PC-3 (cell line): Measurements from ENCODE around the gene NMRAL1. TPM values are rescaled to one million over a fixed set of nuclear protein-coding genes. Genes with fewer than 3 reads are reported as not detected.

Source experiments
- ATAC-seq: fragments of 200-7000 bp; cut with Tn5 transposase; 2 replicates; pipeline ENCODE4 v1.9.1; 2020; ENCODE audit warnings: mild to moderate bottlenecking, moderate library complexity
- BruUV-seq: library from RNA; stranded (reverse); fragments of 400-500 nt; replicated peaks from 2 replicates; lab custom pipeline; 2021; lab: Mats Ljungman, UMichigan
- CTCF ChIA-PET: fragments of 300-600 bp; sonication (Branson Sonifier 250); formaldehyde crosslinking; loops from one replicate; lab custom pipeline; 2022; ENCODE audit warnings: antibody characterized with exemption; lab: Charles Lee
- POLR2A ChIA-PET: fragments of 300-600 bp; sonication (Branson Sonifier 250); formaldehyde crosslinking; loops from one replicate; lab custom pipeline; 2022; ENCODE audit warnings: antibody characterized with exemption; ENCODE audit not compliant: unreplicated experiment; lab: Charles Lee
- DNase-seq: peaks from one replicate; pipeline ENCODE4 v3.0.0-alpha.2; 2015
- H2AFZ ChIP-seq: fragments of 300-600 bp; sonication (generic); 2 replicates; pipeline ENCODE4 v1.6.0; 2016; ENCODE audit warnings: antibody characterized with exemption, low read length
- H3F3A ChIP-seq: fragments of 300-600 bp; sonication (generic); one replicate; pipeline ENCODE4 v1.6.0; 2017; ENCODE audit warnings: antibody characterized with exemption, low read length, control low read depth, mild to moderate bottlenecking; ENCODE audit not compliant: unreplicated experiment
- H3K27ac ChIP-seq: fragments of 300-600 bp; sonication (generic); 2 replicates; pipeline ENCODE4 v1.5.1; 2016; ENCODE audit warnings: mild to moderate bottlenecking, low read length
- H3K27me3 ChIP-seq: fragments of 300-600 bp; sonication (generic); 2 replicates; pipeline ENCODE4 v1.6.1; 2016; ENCODE audit warnings: low read length, mixed read lengths
- H3K36me3 ChIP-seq: fragments of 300-600 bp; sonication (generic); 2 replicates; pipeline ENCODE4 v1.6.1; 2016; ENCODE audit warnings: low read depth, mixed run types, low read length, mixed read lengths
- H3K4me1 ChIP-seq: fragments of 300-600 bp; sonication (generic); 2 replicates; pipeline ENCODE4 v1.5.1; 2016; ENCODE audit warnings: low read length; ENCODE audit not compliant: insufficient read depth
- H3K4me2 ChIP-seq: fragments of 300-600 bp; sonication (generic); 2 replicates; pipeline ENCODE4 v1.6.0; 2016; ENCODE audit warnings: low read length
- H3K4me3 ChIP-seq: fragments of 300-600 bp; sonication (generic); 2 replicates; pipeline ENCODE4 v1.5.1; 2016; ENCODE audit warnings: mild to moderate bottlenecking, low read length, mixed read lengths
- H3K79me2 ChIP-seq: fragments of 300-600 bp; sonication (generic); 2 replicates; pipeline ENCODE4 v1.6.1; 2017; ENCODE audit warnings: low read length, mixed read lengths
- H3K9ac ChIP-seq: fragments of 300-600 bp; sonication (generic); 2 replicates; pipeline ENCODE4 v1.6.0; 2016; ENCODE audit warnings: mild to moderate bottlenecking, low read length
- H3K9me2 ChIP-seq: fragments of 300-600 bp; sonication (generic); replicated peaks from 2 replicates; pipeline ENCODE4 v1.6.1; 2016; ENCODE audit warnings: mixed run types, low read length, mixed read lengths
- H3K9me3 ChIP-seq: fragments of 300-600 bp; sonication (generic); 2 replicates; pipeline ENCODE4 v1.6.1; 2016; ENCODE audit warnings: low read length, mixed read lengths
- H4K20me1 ChIP-seq: fragments of 300-600 bp; sonication (generic); 2 replicates; pipeline ENCODE4 v1.6.1; 2016; ENCODE audit warnings: low read length, mixed read lengths
- CTCF ChIP-seq: fragments of 300-600 bp; sonication (generic); conservative IDR thresholded peaks from 2 replicates; pipeline ENCODE4 v1.5.1; 2017; ENCODE audit warnings: antibody characterized with exemption, low read depth, mild to moderate bottlenecking, low read length
- EZH2 ChIP-seq: fragments of 300-600 bp; sonication (generic); IDR thresholded peaks from one replicate; pipeline ENCODE4 v1.6.1; 2017; ENCODE audit warnings: antibody characterized with exemption, mild to moderate bottlenecking, low read length; ENCODE audit not compliant: unreplicated experiment
- EZH2phosphoT487 ChIP-seq: fragments of 300-600 bp; sonication (generic); IDR thresholded peaks from 2 replicates; pipeline ENCODE4 v1.6.1; 2018; ENCODE audit warnings: mild to moderate bottlenecking, antibody characterized with exemption, low read length, borderline replicate concordance
- intact Hi-C: fragments of 100-400 bp; cut with micrococcal nuclease; formaldehyde crosslinking; loops from 2 replicates; pipeline ENCODE4 v1.9.0; 2023
- total RNA-seq: library from RNA; depleted of rRNA; stranded (reverse); fragments of >200 nt; gene quantifications from 2 replicates; pipeline ENCODE4 v1.2.3, GENCODE V29; 2014; rRNA removed

Gene NMRAL1
- total RNA-seq, 1 experiment from 2014 or later: 92.6 TPM

DNA sequence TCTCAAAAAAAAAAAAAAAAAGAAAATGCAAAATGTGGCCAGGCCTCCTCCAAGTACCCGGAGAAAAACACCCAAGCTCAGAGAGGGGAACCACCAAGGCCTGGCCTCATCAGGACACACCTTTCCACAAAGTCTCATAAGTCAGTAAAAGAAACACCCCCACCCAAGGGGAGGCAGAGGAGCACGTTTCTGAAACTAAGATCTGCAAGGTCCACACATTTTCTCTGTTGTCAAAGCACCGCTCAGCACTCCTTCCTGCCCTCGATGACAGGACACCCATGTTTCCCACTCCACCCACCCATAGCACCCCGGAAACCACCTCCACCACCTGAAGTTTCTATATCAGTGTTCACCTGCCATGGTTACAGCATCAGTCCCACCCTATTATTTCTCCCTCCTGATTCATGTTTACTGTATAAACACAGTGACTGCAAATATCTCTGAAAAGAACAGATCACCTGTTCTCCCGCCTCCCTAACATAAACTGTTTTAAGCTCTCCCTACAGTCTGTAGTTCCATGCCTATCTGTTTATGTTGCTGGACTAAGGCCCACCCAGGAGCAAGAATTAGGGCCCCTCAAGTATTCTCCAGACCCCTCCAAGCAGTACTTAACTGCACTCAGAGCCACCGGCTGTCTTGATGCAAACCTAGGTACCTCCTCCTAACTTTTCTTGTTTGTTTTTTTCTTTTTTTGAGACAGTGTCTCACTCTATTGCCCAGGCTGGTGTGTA, 60.1 kb downstream of the NMRAL1 start:
- no TSS peak for BruUV-seq
- Histone ChIP-seq H3K9me3 (no peaks in the 10 kb centered on the region), H3F3A (no peaks in the 10 kb centered on the region), H4K20me1 (peaks cover 23% of the 10 kb centered on the region; the same call in 1 of the 2 replicates), H3K36me3 (no peaks in the 10 kb centered on the region), H2AFZ (no peak overlapping the region), H3K4me3 (no peak overlapping the region), H3K27ac (no peak overlapping the region), H3K27me3 (no peaks in the 10 kb centered on the region), H3K79me2 (peaks cover 18% of the 10 kb centered on the region), H3K4me2 (no peak overlapping the region), H3K9ac (no peak overlapping the region), H3K4me1 (peaks cover 22% of the 10 kb centered on the region), H3K9me2 (no peaks in the 10 kb centered on the region)
- TF ChIP-seq EZH2 (no peak), CTCF (no peak), EZH2phosphoT487 (no peak)
- CTCF ChIA-PET: no interaction called here
- ATAC-seq (no peak), DNase-seq (no peak)
- POLR2A ChIA-PET: no interaction called here
- intact Hi-C loops: no loop called here

GRCh38 chr16:4412854-4413253, 61.6 kb downstream of the NMRAL1 start:
- ChIA-PET POLR2A (no interaction called here), CTCF (no interaction called here)
- Histone ChIP-seq H3K4me3 (no peak overlapping the region), H3K9me3 (no peaks in the 10 kb centered on the region), H3F3A (no peaks in the 10 kb centered on the region), H2AFZ (no peak overlapping the region), H3K9me2 (no peaks in the 10 kb centered on the region), H3K27ac (no peak overlapping the region), H3K4me1 (peaks cover 27% of the 10 kb centered on the region), H3K79me2 (peaks cover 18% of the 10 kb centered on the region), H3K27me3 (no peaks in the 10 kb centered on the region), H3K36me3 (no peaks in the 10 kb centered on the region), H3K4me2 (no peak overlapping the region), H4K20me1 (peaks cover 23% of the 10 kb centered on the region; the same call in 1 of the 2 replicates), H3K9ac (no peak overlapping the region)
- ATAC-seq (no peak), DNase-seq (no peak)
- TF ChIP-seq EZH2 (no peak), EZH2phosphoT487 (no peak), CTCF (no peak)
- no TSS peak for BruUV-seq
- intact Hi-C loops: no loop called here

GRCh38 chr16:4412159-4412558, 62.3 kb downstream of the NMRAL1 start:
- Histone ChIP-seq H3K9me3 (no peaks in the 10 kb centered on the region), H3K36me3 (no peaks in the 10 kb centered on the region), H4K20me1 (peaks cover 23% of the 10 kb centered on the region; the same call in 1 of the 2 replicates), H3K9ac (no peak overlapping the region), H3F3A (no peaks in the 10 kb centered on the region), H3K27me3 (no peaks in the 10 kb centered on the region), H3K4me3 (no peak overlapping the region), H2AFZ (no peak overlapping the region), H3K9me2 (no peaks in the 10 kb centered on the region), H3K79me2 (peaks cover 18% of the 10 kb centered on the region), H3K27ac (no peak overlapping the region), H3K4me2 (no peak overlapping the region), H3K4me1 (peaks cover 27% of the 10 kb centered on the region)
- POLR2A ChIA-PET: no interaction called here
- CTCF ChIA-PET: interaction anchor here (0.5 kb wide), 1 partner anchor 9 kb away, joined by 3 read pairs; no protein-coding TSS in a partner anchor
- ATAC-seq (no peak), DNase-seq (no peak)
- intact Hi-C loops: no loop called here
- no peak for TF ChIP-seq EZH2phosphoT487
- BruUV-seq: no TSS peak

Other genes with a start within 250 kb of the NMRAL1 start
- gene SRL, start 232.5 kb downstream of the NMRAL1 start, total RNA-seq: not detected in 2 replicates
- 35.7 and 38.1 TPM in 2 replicates for gene TFAP4, start 201.6 kb downstream of the NMRAL1 start, total RNA-seq
- gene GLIS2, start 158.6 kb downstream of the NMRAL1 start, total RNA-seq: 2.1 and 5.9 TPM in 2 replicates
- gene PAM16, start 123.3 kb downstream of the NMRAL1 start, total RNA-seq: 91.2 and 95.5 TPM in 2 replicates
- gene VASN, start 102.8 kb downstream of the NMRAL1 start, total RNA-seq: 12.2 and 13.6 TPM in 2 replicates
- 14.1 and 14.3 TPM in 2 replicates for gene CORO7, start 58.0 kb downstream of the NMRAL1 start, total RNA-seq
- 123 and 158 TPM in 2 replicates for gene DNAJA3, start 48.8 kb downstream of the NMRAL1 start, total RNA-seq
- gene HMOX2, start 1.8 kb upstream of the NMRAL1 start, total RNA-seq: 86.9 and 88.1 TPM in 2 replicates
- 7.1 and 8.7 TPM in 2 replicates for gene CDIP1, start 64.1 kb upstream of the NMRAL1 start, total RNA-seq
- not detected in 2 replicates for gene C16orf96, start 81.7 kb upstream of the NMRAL1 start, total RNA-seq
- 24.6 and 28.2 TPM in 2 replicates for gene UBALD1, start 140.3 kb upstream of the NMRAL1 start, total RNA-seq
- 22.7 and 38.2 TPM in 2 replicates for gene MGRN1, start 150.2 kb upstream of the NMRAL1 start, total RNA-seq
- gene NUDT16L1, start 218.9 kb upstream of the NMRAL1 start, total RNA-seq: 49.9 and 64.3 TPM in 2 replicates